H1 (cell line): ENCODE data around the gene TMEM129. TPM values are rescaled to one million over a fixed set of nuclear protein-coding genes. Genes with fewer than 3 reads are reported as not detected.

Experiments
- CTCF ChIA-PET: fragments of 300-600 bp; sonication (Branson Sonifier 250); formaldehyde crosslinking; loops from one replicate; lab custom pipeline; 2021; ENCODE audit not compliant: partially characterized antibody; lab: Charles Lee
- POLR2A ChIA-PET: fragments of 300-600 bp; sonication (Branson Sonifier 250); formaldehyde crosslinking; loops from one replicate; lab custom pipeline; 2021; ENCODE audit warnings: inconsistent platforms; ENCODE audit not compliant: partially characterized antibody; lab: Charles Lee
- DNase-seq, 2 experiments: peaks; one replicate each; pipeline versions ENCODE4 v3.0.0 to v3.0.0-alpha.2; 2010 to 2022; ENCODE audit warnings: low spot score in 2 of 2, low read depth in 1 of 2, mixed read lengths in 1 of 2
- FAIRE-seq: peaks from 2 replicates; lab custom pipeline; 2011; peaks lifted over from hg19 to GRCh38; lab: Jason Lieb, UNC
- H2AFZ ChIP-seq: 2 replicates; pipeline ENCODE4 v1.8.1; 2012; ENCODE audit warnings: low read length, inconsistent platforms
- H2AK5ac ChIP-seq: 2 replicates; pipeline ENCODE4 v1.6.1; 2013; ENCODE audit warnings: low read depth, low read length
- H2BK120ac ChIP-seq: replicated peaks from 2 replicates; pipeline ENCODE3; 2013; ENCODE audit warnings: low read depth, low read length, inconsistent platforms
- H2BK12ac ChIP-seq: 2 replicates; pipeline ENCODE4 v1.6.1; 2013; ENCODE audit warnings: low read depth, low read length
- H2BK15ac ChIP-seq: 2 replicates; pipeline ENCODE4 v1.6.1; 2013; ENCODE audit warnings: low read length
- H2BK20ac ChIP-seq: 2 replicates; pipeline ENCODE4 v1.6.1; 2013; ENCODE audit warnings: low read length
- H2BK5ac ChIP-seq: 2 replicates; pipeline ENCODE4 v1.6.1; 2013; ENCODE audit warnings: low read depth, low read length
- H3K14ac ChIP-seq: 2 replicates; pipeline ENCODE4 v1.6.1; 2013; ENCODE audit warnings: inconsistent platforms; ENCODE audit not compliant: insufficient read length
- H3K18ac ChIP-seq: 2 replicates; pipeline ENCODE4 v1.6.1; 2013; ENCODE audit warnings: low read length; ENCODE audit errors: extremely low read depth
- H3K23ac ChIP-seq: 2 replicates; pipeline ENCODE4 v1.6.1; 2013; ENCODE audit warnings: inconsistent platforms; ENCODE audit not compliant: insufficient read length
- H3K23me2 ChIP-seq: 2 replicates; pipeline ENCODE4 v1.6.1; 2013; ENCODE audit warnings: low read depth, low read length
- H3K27ac ChIP-seq: 2 replicates; pipeline ENCODE4 v1.6.1; 2011; ENCODE audit warnings: low read depth, low read length, inconsistent platforms
- H3K27me3 ChIP-seq, 4 experiments: replicated peaks in 1 of 4; 1 replicate in 1 of 4; 2 replicates in 3 of 4; pipeline versions ENCODE4 v1.6.1 to v1.8.1; 2011 to 2013; ENCODE audit warnings: low read length in 3 of 4, mild to moderate bottlenecking in 3 of 4, inconsistent platforms in 2 of 4, mixed read lengths in 2 of 4, moderate library complexity in 1 of 4; ENCODE audit not compliant: control insufficient read depth in 3 of 4, insufficient read depth in 3 of 4; ENCODE audit errors: extremely low read depth in 1 of 4
- H3K36me3 ChIP-seq, 4 experiments: 2 replicates each; pipeline versions ENCODE4 v1.6.1 to v1.8.1; 2011 to 2013; ENCODE audit warnings: mild to moderate bottlenecking in 4 of 4, low read length in 3 of 4, moderate library complexity in 2 of 4, control low read depth in 1 of 4, inconsistent platforms in 1 of 4; ENCODE audit not compliant: insufficient read depth in 4 of 4, control insufficient read depth in 2 of 4
- H3K4ac ChIP-seq: replicated peaks from 2 replicates; pipeline ENCODE3; 2013; ENCODE audit warnings: low read length, low read depth, mixed read lengths, inconsistent platforms; ENCODE audit not compliant: insufficient read length
- H3K4me1 ChIP-seq, 4 experiments: replicated peaks in 1 of 4; 1 replicate in 1 of 4; 2 replicates in 3 of 4; pipeline versions ENCODE4 v1.6.1 to v1.8.1; 2011 to 2013; ENCODE audit warnings: low read length in 3 of 4, inconsistent platforms in 2 of 4, mixed read lengths in 1 of 4; ENCODE audit not compliant: insufficient read depth in 4 of 4, control insufficient read depth in 3 of 4
- H3K4me2 ChIP-seq, 2 experiments: 2 replicates each; pipeline versions ENCODE4 v1.6.1 to v1.8.1; 2011 to 2013; ENCODE audit warnings: low read depth in 2 of 2, low read length in 2 of 2, control low read depth in 1 of 2, inconsistent platforms in 1 of 2, mild to moderate bottlenecking in 1 of 2; ENCODE audit not compliant: insufficient read depth in 1 of 2
- H3K4me3 ChIP-seq, 4 experiments: fragments of 200-600, 300-600 bp in 1 of 4; sonication (generic), shearing (Covaris generic), sonication (Bioruptor Twin) in 1 of 4; 2 replicates each; pipeline versions ENCODE4 v1.5.1 to v1.8.1; 2011 to 2016; ENCODE audit warnings: low read length in 4 of 4, low read depth in 3 of 4, control low read depth in 2 of 4, inconsistent platforms in 2 of 4, mild to moderate bottlenecking in 2 of 4, mixed read lengths in 1 of 4, moderate library complexity in 1 of 4; ENCODE audit not compliant: insufficient read depth in 2 of 4; ENCODE audit errors: extremely low read depth in 1 of 4
- H3K56ac ChIP-seq: replicated peaks from 2 replicates; pipeline ENCODE3; 2013; ENCODE audit warnings: low read depth, mild to moderate bottlenecking, mixed read lengths, low read length, inconsistent platforms; ENCODE audit not compliant: insufficient read length
- H3K79me1 ChIP-seq: 2 replicates; pipeline ENCODE4 v1.6.1; 2013; ENCODE audit warnings: low read depth, low read length, control low read depth
- H3K79me2 ChIP-seq, 2 experiments: 2 replicates each; pipeline versions ENCODE4 v1.6.1 to v1.8.1; 2012 to 2013; ENCODE audit warnings: low read length in 2 of 2, mild to moderate bottlenecking in 2 of 2, inconsistent platforms in 1 of 2; ENCODE audit not compliant: insufficient read depth in 2 of 2, control insufficient read depth in 1 of 2
- H3K9ac ChIP-seq, 4 experiments: replicated peaks in 1 of 4; 1 replicate in 1 of 4; 2 replicates in 3 of 4; pipeline versions ENCODE4 v1.6.1 to v1.8.1; 2011 to 2013; ENCODE audit warnings: low read depth in 3 of 4, low read length in 3 of 4, control low read depth in 2 of 4, mild to moderate bottlenecking in 2 of 4, moderate library complexity in 2 of 4, inconsistent platforms in 1 of 4; ENCODE audit errors: extremely low read depth in 1 of 4
- H3K9me3 ChIP-seq, 2 experiments: 2 replicates each; pipeline versions ENCODE4 v1.6.1 to v1.8.1; 2012 to 2013; ENCODE audit warnings: mild to moderate bottlenecking in 2 of 2, moderate library complexity in 2 of 2, control low read depth in 1 of 2, inconsistent platforms in 1 of 2, low read depth in 1 of 2, low read length in 1 of 2, mixed read lengths in 1 of 2; ENCODE audit not compliant: insufficient read depth in 2 of 2
- H4K20me1 ChIP-seq, 2 experiments: replicated peaks in 1 of 2; 2 replicates each; pipeline versions ENCODE3 to v1.8.1; 2011 to 2013; ENCODE audit warnings: inconsistent platforms in 2 of 2, low read length in 2 of 2, mild to moderate bottlenecking in 1 of 2; ENCODE audit not compliant: insufficient read depth in 2 of 2, control insufficient read depth in 1 of 2
- H4K5ac ChIP-seq: 2 replicates; pipeline ENCODE4 v1.6.1; 2013; ENCODE audit warnings: low read length, low read depth, mixed read lengths, inconsistent platforms; ENCODE audit not compliant: insufficient read length
- H4K8ac ChIP-seq: 2 replicates; pipeline ENCODE4 v1.8.0; 2013; ENCODE audit warnings: mild to moderate bottlenecking, moderate library complexity, low read length, inconsistent platforms; ENCODE audit not compliant: insufficient read depth; ENCODE audit errors: extremely low read depth
- H4K91ac ChIP-seq: replicated peaks from 2 replicates; pipeline ENCODE3; 2013; ENCODE audit warnings: low read length, mixed read lengths, inconsistent platforms; ENCODE audit not compliant: insufficient read length
- EP300 ChIP-seq, 2 experiments: IDR thresholded peaks; 1 replicate in 1 of 2; 2 replicates in 1 of 2; pipeline ENCODE4 v1.6.1; 2011 to 2012; ENCODE audit warnings: low read depth in 2 of 2, low read length in 2 of 2, mild to moderate bottlenecking in 2 of 2, borderline replicate concordance in 1 of 2, inconsistent platforms in 1 of 2, moderate library complexity in 1 of 2
- SP1 ChIP-seq: IDR thresholded peaks from 2 replicates; pipeline ENCODE4 v1.6.1; 2011; ENCODE audit warnings: low read depth, low read length
- TCF12 ChIP-seq: IDR thresholded peaks from 2 replicates; pipeline ENCODE4 v1.6.1; 2011; ENCODE audit warnings: low read depth, mild to moderate bottlenecking, low read length
- WGBS, 2 experiments: shearing (Covaris generic) in 1 of 2; methylation state at CpG; one replicate each; pipeline versions ENCODE4 v1.1.6 to v1.1.7; 2013 to 2015; ENCODE audit warnings: low lambda C conversion rate in 2 of 2, mixed read lengths in 2 of 2, inconsistent platforms in 1 of 2, low coverage in 1 of 2, missing lambda C conversion rate in 1 of 2; ENCODE audit not compliant: insufficient replicate concordance in 2 of 2, insufficient coverage in 1 of 2, insufficient read length in 1 of 2; ENCODE audit errors: extremely low coverage in 1 of 2, missing lambda C conversion rate in 1 of 2; 5-methylcytosine and 5-hydroxymethylcytosine counted together
- polyA plus RNA-seq, 7 experiments: library from polyadenylated mRNA; depleted of rRNA in 3 of 7; stranded (reverse) in 5 of 7; unstranded in 2 of 7; fragments of >200 nt in 5 of 7; fragments of 200-250 nt in 2 of 7; gene quantifications; 1 replicate in 5 of 7; 2 replicates in 1 of 7; 4 replicates in 1 of 7; pipeline versions ENCODE4 v1.2.1 to v1.2.3, GENCODE V29; 2011 to 2013; ENCODE audit warnings: missing spikeins in 2 of 7, mixed read lengths in 2 of 7
- total RNA-seq: library from RNA; stranded (reverse); fragmentation: NEBNext Ultra II Directional; extraction: Animal tissue kit (Norgen Biotek cat#: 25700); gene quantifications from 2 replicates; pipeline ENCODE4 v1.2.1, GENCODE V29; 2021

The TMEM129 gene
- total and polyA plus RNA-seq, 2 of the 8 experiments (the other 6 are each of a cell fraction or from before 2014, with no cell fraction given) = 31.5 to 58.7 TPM

GRCh38 chr4:1740021-1740545 is 19.0 kb upstream of the TMEM129 start:
- Histone ChIP-seq H3K4me1 (no peaks in the 10 kb centered on the region), H3K36me3 (peaks cover 39 to 85% (median 77%) of the 10 kb centered on the region in 4 experiments), H2BK120ac (no peak overlapping the region), H2BK20ac (no peak overlapping the region), H3K23me2 (no peaks in the 10 kb centered on the region), H3K79me1 (peaks cover 2% of the 10 kb centered on the region; the same call in 1 of the 2 replicates), H3K9ac (no peak overlapping the region), H3K23ac (no peak overlapping the region), H4K91ac (no peak overlapping the region), H2BK5ac (no peak overlapping the region), H2BK15ac (no peak overlapping the region), H3K27ac (no peak overlapping the region), H2AFZ (no peak overlapping the region), H3K4me3 (no peak overlapping the region), H2BK12ac (no peak overlapping the region), H3K27me3 (no peaks in the 10 kb centered on the region), H3K4ac (no peak overlapping the region), H4K20me1 (peaks cover 5 to 10% of the 10 kb centered on the region in 2 experiments), H2AK5ac (no peak overlapping the region), H3K56ac (no peak overlapping the region), H3K4me2 (no peak overlapping the region), H4K8ac (no peak overlapping the region), H3K79me2 (no peaks in the 10 kb centered on the region), H3K18ac (no peak overlapping the region), H3K14ac (no peak overlapping the region), H4K5ac (no peak overlapping the region), H3K9me3 (no peaks in the 10 kb centered on the region)
- no peak for FAIRE-seq
- CTCF ChIA-PET = interaction anchor here (0.9 to 52.9 kb wide), 6 partner anchors 9 to 160 kb away, joined by 3 to 2507 read pairs (median 14); partner anchors contain the start of gene FGFR3
- WGBS, 2 experiments = 94% methylated on average over 20 of the region's 22 CpGs; no CpG with 5 or more reads in 1 of the 2 experiments
- no peak for DNase-seq
- POLR2A ChIA-PET = interaction anchor here (0.9 to 2.2 kb wide), 6 partner anchors 10 to 38 kb away, joined by 3 to 7 read pairs (median 3); partner anchors contain the start of genes TACC3 and TMEM129
- TF ChIP-seq TCF12 = no peak
- TF ChIP-seq EP300 (IDR thresholded peaks at IDR 0.05; ENCODE audit: borderline replicate concordance in 1 of 2, low read depth in 2 of 2, low read length in 2 of 2) = no peak
- TF ChIP-seq SP1 = no peak
